Smooth muscle cell (in vitro differentiated cells): ENCODE measurements around the gene GNPTG. TPM values are rescaled to one million over a fixed set of nuclear protein-coding genes. Genes with fewer than 3 reads are reported as not detected.

Experiments
- DNase-seq: peaks from one replicate; lab custom pipeline; 2025; ENCODE audit not compliant: unreplicated experiment; lab: John Stamatoyannopoulos, UW
- H2AFZ ChIP-seq: fragments of 200-600 bp; sonication (generic); 2 replicates; pipeline ENCODE4 v1.6.0; 2016; ENCODE audit warnings: antibody characterized with exemption, low read depth, mild to moderate bottlenecking
- H3F3A ChIP-seq: fragments of 200-600 bp; sonication (generic); 2 replicates; pipeline ENCODE4 v1.6.0; 2017; ENCODE audit warnings: antibody characterized with exemption, low read depth
- H3K27ac ChIP-seq: fragments of 200-600 bp; sonication (generic); 2 replicates; pipeline ENCODE4 v1.5.1; 2016; ENCODE audit warnings: low read depth, mild to moderate bottlenecking
- H3K27me3 ChIP-seq: fragments of 200-600 bp; sonication (generic); 2 replicates; pipeline ENCODE4 v1.6.1; 2016; ENCODE audit warnings: low read depth, mild to moderate bottlenecking
- H3K36me3 ChIP-seq: fragments of 200-600 bp; sonication (generic); 2 replicates; pipeline ENCODE4 v1.5.1; 2016; ENCODE audit warnings: low read depth
- H3K4me1 ChIP-seq: fragments of 200-600 bp; sonication (generic); 2 replicates; pipeline ENCODE4 v1.5.1; 2016; ENCODE audit warnings: low read depth
- H3K4me2 ChIP-seq: fragments of 200-600 bp; sonication (generic); 2 replicates; pipeline ENCODE4 v1.6.0; 2016; ENCODE audit warnings: mild to moderate bottlenecking
- H3K4me3 ChIP-seq: fragments of 200-600 bp; sonication (generic); 2 replicates; pipeline ENCODE4 v1.5.1; 2016; ENCODE audit warnings: mild to moderate bottlenecking
- H3K79me2 ChIP-seq: fragments of 200-600 bp; sonication (generic); 2 replicates; pipeline ENCODE4 v1.6.0; 2016; ENCODE audit warnings: low read depth, mild to moderate bottlenecking
- H3K9ac ChIP-seq: fragments of 200-600 bp; sonication (generic); 2 replicates; pipeline ENCODE4 v1.6.0; 2016; ENCODE audit warnings: low read depth
- H3K9me3 ChIP-seq: fragments of 200-600 bp; sonication (generic); replicated peaks from 2 replicates; pipeline ENCODE4 v1.5.1; 2016; ENCODE audit warnings: low read depth
- H4K20me1 ChIP-seq: fragments of 200-600 bp; sonication (generic); 2 replicates; pipeline ENCODE4 v1.6.0; 2016; ENCODE audit warnings: low read depth
- WGBS: methylation state at CpG from one replicate; pipeline ENCODE4 v1.1.7; 2016; ENCODE audit warnings: low lambda C conversion rate; 5-methylcytosine and 5-hydroxymethylcytosine counted together
- polyA plus RNA-seq: library from polyadenylated mRNA; unstranded; fragments of >200 nt; fragmentation: Nextera tagmentation; extraction: Ambion mirVana; gene quantifications from 2 replicates; pipeline ENCODE4 v1.2.1, GENCODE V29; 2016
- total RNA-seq: library from RNA; depleted of rRNA; stranded (reverse); fragments of >200 nt; gene quantifications from 2 replicates; pipeline ENCODE4 v1.2.3, GENCODE V29; 2014
- TF ChIP-seq, protein P1 (sequence below): fragments of 200-600 bp; sonication (generic); IDR thresholded peaks from 2 replicates; pipeline ENCODE4 v1.5.1; 2017; ENCODE audit warnings: borderline replicate concordance, mild to moderate bottlenecking, antibody characterized with exemption; ENCODE audit not compliant: insufficient read depth, poor library complexity, severe bottlenecking

GNPTG gene
- total and polyA plus RNA-seq, 2 experiments from 2014 or later = 28.0 to 73.3 TPM

- no peak overlapping the region for H3K27ac ChIP-seq
- 90% methylated on average over 38 of the region's 46 CpGs for WGBS
- no peak for DNase-seq
- H3K79me2 ChIP-seq = peaks cover 85% of the 10 kb centered on the region
- H4K20me1 ChIP-seq = peaks cover 100% of the 10 kb centered on the region
- peaks cover 15% of the 10 kb centered on the region for H3K4me1 ChIP-seq
- H3K4me2 ChIP-seq = no peak overlapping the region
- TF ChIP-seq, protein P1, sequence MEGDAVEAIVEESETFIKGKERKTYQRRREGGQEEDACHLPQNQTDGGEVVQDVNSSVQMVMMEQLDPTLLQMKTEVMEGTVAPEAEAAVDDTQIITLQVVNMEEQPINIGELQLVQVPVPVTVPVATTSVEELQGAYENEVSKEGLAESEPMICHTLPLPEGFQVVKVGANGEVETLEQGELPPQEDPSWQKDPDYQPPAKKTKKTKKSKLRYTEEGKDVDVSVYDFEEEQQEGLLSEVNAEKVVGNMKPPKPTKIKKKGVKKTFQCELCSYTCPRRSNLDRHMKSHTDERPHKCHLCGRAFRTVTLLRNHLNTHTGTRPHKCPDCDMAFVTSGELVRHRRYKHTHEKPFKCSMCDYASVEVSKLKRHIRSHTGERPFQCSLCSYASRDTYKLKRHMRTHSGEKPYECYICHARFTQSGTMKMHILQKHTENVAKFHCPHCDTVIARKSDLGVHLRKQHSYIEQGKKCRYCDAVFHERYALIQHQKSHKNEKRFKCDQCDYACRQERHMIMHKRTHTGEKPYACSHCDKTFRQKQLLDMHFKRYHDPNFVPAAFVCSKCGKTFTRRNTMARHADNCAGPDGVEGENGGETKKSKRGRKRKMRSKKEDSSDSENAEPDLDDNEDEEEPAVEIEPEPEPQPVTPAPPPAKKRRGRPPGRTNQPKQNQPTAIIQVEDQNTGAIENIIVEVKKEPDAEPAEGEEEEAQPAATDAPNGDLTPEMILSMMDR = no peak
- H3K4me3 ChIP-seq = no peak overlapping the region
- no peak overlapping the region for H3K9ac ChIP-seq
- H3K9me3 ChIP-seq = no peaks in the 10 kb centered on the region
- no peaks in the 10 kb centered on the region for H3F3A ChIP-seq
- H2AFZ ChIP-seq = no peak overlapping the region
- peaks cover 11% of the 10 kb centered on the region for H3K36me3 ChIP-seq
- H3K27me3 ChIP-seq = no peaks in the 10 kb centered on the region
Measured at GRCh38 chr16:1315081-1316032, 36.4 kb upstream of the GNPTG start.

DNA sequence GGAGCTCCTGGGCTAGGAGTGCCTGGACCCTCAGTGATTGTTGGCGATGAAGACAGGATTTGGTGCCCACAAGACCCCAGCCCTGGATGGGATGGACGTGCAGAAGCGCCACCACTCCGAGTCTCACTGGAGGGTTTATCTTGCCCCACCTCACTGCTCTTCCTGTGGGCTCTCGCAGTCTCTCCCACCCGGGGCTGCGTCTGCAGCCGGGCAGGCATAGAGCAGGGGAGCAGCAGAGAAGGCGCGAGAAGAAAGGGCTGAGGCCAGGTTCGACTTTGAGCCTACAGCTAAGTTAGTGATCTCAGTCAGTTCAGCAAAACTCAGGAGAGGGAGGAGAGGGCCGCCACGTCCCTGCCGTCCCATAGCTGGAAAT, 35.7 kb upstream of the GNPTG start:
- Histone ChIP-seq H3K79me2 (peaks cover 78% of the 10 kb centered on the region), H3K27ac (no peak overlapping the region), H3K4me2 (no peak overlapping the region), H2AFZ (no peak overlapping the region), H3K4me3 (no peak overlapping the region), H3K9me3 (no peaks in the 10 kb centered on the region), H3K4me1 (peaks cover 12% of the 10 kb centered on the region), H3K36me3 (peaks cover 11% of the 10 kb centered on the region), H4K20me1 (peaks cover 96% of the 10 kb centered on the region), H3K9ac (no peak overlapping the region), H3F3A (no peaks in the 10 kb centered on the region), H3K27me3 (no peaks in the 10 kb centered on the region)
- TF ChIP-seq, protein P1 = no peak
- 94% methylated on average over 14 of the region's 14 CpGs for WGBS
- no peak for DNase-seq

DNA sequence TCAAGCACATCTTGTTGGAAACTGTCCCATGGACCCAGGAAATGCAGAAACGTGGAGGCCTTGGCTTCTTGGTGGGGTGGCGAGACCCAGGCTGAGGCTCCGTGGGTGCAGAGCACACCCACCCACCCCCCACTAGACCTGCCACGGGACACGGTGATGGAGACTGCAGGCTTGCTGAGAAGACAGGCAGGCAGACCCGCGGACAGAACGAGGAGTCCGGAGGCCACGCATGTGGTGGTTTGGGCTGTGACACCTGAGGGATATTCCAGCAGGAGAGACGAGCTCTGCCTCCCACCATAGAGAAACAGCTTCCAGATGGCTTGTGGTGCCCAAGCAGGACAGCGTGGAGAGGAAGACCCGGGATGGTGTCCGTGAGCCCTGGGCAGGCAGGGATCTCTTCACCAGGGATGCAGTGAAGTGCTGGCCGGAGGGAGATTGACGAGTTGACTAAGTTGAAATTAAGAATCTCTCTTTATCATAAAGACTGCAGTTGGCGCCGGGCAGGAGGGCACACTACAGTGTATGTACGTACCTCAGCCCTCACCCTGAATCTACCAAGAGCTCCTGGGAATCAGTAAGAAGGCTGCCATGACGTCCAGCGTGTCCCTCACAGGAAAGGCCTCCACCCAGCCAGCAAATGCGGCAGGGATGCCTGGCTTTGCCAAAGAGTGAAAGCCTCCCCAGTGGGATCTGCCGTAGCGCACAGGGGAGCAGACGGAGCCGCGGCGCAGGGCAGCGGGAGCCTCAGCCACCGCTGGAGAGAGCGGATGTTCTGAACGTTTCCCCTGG, 34.1 kb upstream of the GNPTG start:
- no peak for DNase-seq
- Histone ChIP-seq H3K9ac (no peak overlapping the region), H3K27ac (no peak overlapping the region), H3K4me2 (no peak overlapping the region), H3K9me3 (no peaks in the 10 kb centered on the region), H4K20me1 (peaks cover 84% of the 10 kb centered on the region), H3K4me1 (no peaks in the 10 kb centered on the region), H3K4me3 (no peak overlapping the region), H3K79me2 (peaks cover 61% of the 10 kb centered on the region), H3F3A (no peaks in the 10 kb centered on the region), H2AFZ (no peak overlapping the region), H3K36me3 (peaks cover 11% of the 10 kb centered on the region), H3K27me3 (no peaks in the 10 kb centered on the region)
- TF ChIP-seq, protein P1 = no peak
- 98% methylated on average over 32 of the region's 32 CpGs for WGBS
